Panc1 (cell line): ENCODE results near the gene CDKN2AIP. TPM values are rescaled to one million over a fixed set of nuclear protein-coding genes. Genes with fewer than 3 reads are reported as not detected.

Experiments
- ATAC-seq: fragments of 200-7000 bp; cut with Tn5 transposase; 2 replicates; pipeline ENCODE4 v1.9.1; 2020; ENCODE audit warnings: mild to moderate bottlenecking, moderate library complexity
- BruUV-seq: library from RNA; stranded (reverse); fragments of 400-500 nt; replicated peaks from 2 replicates; lab custom pipeline; 2021; lab: Mats Ljungman, UMichigan
- CTCF ChIA-PET: fragments of 300-600 bp; sonication (Branson Sonifier 250); formaldehyde crosslinking; loops from one replicate; lab custom pipeline; 2022; ENCODE audit warnings: antibody characterized with exemption; lab: Charles Lee
- POLR2A ChIA-PET: fragments of 300-600 bp; sonication (Branson Sonifier 250); formaldehyde crosslinking; loops from one replicate; lab custom pipeline; 2022; ENCODE audit warnings: antibody characterized with exemption; lab: Charles Lee
- DNase-seq: peaks from one replicate; pipeline ENCODE4 v3.0.0-alpha.2; 2010; ENCODE audit warnings: low read depth, low spot score
- H3K27ac ChIP-seq: 2 replicates; pipeline ENCODE4 v1.5.1; 2011; ENCODE audit warnings: mild to moderate bottlenecking, low read length, inconsistent platforms
- H3K27me3 ChIP-seq: fragments of 200-500 bp; sonication (Bioruptor generic); 2 replicates; pipeline ENCODE4 v1.6.0; 2014; ENCODE audit warnings: low read length, inconsistent platforms; ENCODE audit not compliant: control insufficient read depth, insufficient read depth
- H3K36me3 ChIP-seq: fragments of 200-500 bp; sonication (Bioruptor generic); 2 replicates; pipeline ENCODE4 v1.5.1; 2014; ENCODE audit warnings: inconsistent platforms, mild to moderate bottlenecking, low read length, moderate library complexity; ENCODE audit not compliant: control insufficient read depth, insufficient read depth
- H3K4me1 ChIP-seq: 2 replicates; pipeline ENCODE4 v1.5.1; 2011; ENCODE audit warnings: inconsistent platforms, mild to moderate bottlenecking, low read length, moderate library complexity; ENCODE audit not compliant: control insufficient read depth, insufficient read depth
- H3K4me3 ChIP-seq, 2 experiments: 2 replicates each; pipeline ENCODE4 v1.5.1; 2011 to 2012; ENCODE audit warnings: low read depth in 2 of 2, low read length in 2 of 2, mild to moderate bottlenecking in 2 of 2, inconsistent platforms in 1 of 2, moderate library complexity in 1 of 2
- H3K9me3 ChIP-seq: fragments of 200-500 bp; sonication (Bioruptor generic); 2 replicates; pipeline ENCODE4 v1.5.1; 2014; ENCODE audit warnings: low read depth, mild to moderate bottlenecking, inconsistent platforms, low read length, moderate library complexity; ENCODE audit not compliant: control insufficient read depth, insufficient read depth
- CTCF ChIP-seq: fragments of 450-650 bp; IDR thresholded peaks from 2 replicates; pipeline ENCODE4 v1.5.1; 2017; ENCODE audit warnings: mild to moderate bottlenecking
- POLR2AphosphoS5 ChIP-seq: IDR thresholded peaks from 2 replicates; pipeline ENCODE4 v1.6.1; 2012; ENCODE audit warnings: mild to moderate bottlenecking, low read depth, low read length, moderate library complexity
- REST ChIP-seq, 2 experiments: IDR thresholded peaks; 2 replicates each; pipeline ENCODE4 v1.6.1; 2011 to 2012; ENCODE audit warnings: low read depth in 2 of 2, control low read depth in 1 of 2, low read length in 1 of 2, mild to moderate bottlenecking in 1 of 2, moderate library complexity in 1 of 2; ENCODE audit not compliant: insufficient read depth in 1 of 2
- SIN3A ChIP-seq: IDR thresholded peaks from 2 replicates; pipeline ENCODE4 v1.6.1; 2012; ENCODE audit warnings: low read depth, mild to moderate bottlenecking, low read length, moderate library complexity, borderline replicate concordance; ENCODE audit not compliant: insufficient read depth
- TCF7L2 ChIP-seq: IDR thresholded peaks from 2 replicates; pipeline ENCODE4 v1.6.1; 2011; ENCODE audit warnings: mild to moderate bottlenecking, low read depth, low read length, inconsistent platforms
- in situ Hi-C: cut with HindIII; loops from 2 replicates; pipeline ENCODE4 v1.10.0; 2016; ENCODE audit warnings: low sequenced_read_pairs, low pct_unique_long_range_greater_than_20kb
- intact Hi-C: fragments of 100-400 bp; cut with micrococcal nuclease; formaldehyde crosslinking; loops from one replicate; pipeline ENCODE4 v1.10.0; 2022; ENCODE audit not compliant: unreplicated experiment
- total RNA-seq: library from RNA; stranded (reverse); gene quantifications from one replicate; pipeline ENCODE4 v1.2.1, GENCODE V29; 2021; ENCODE audit not compliant: unreplicated experiment

CDKN2AIP gene
- total RNA-seq, 1 experiment from 2014 or later: 21.1 TPM

DNA sequence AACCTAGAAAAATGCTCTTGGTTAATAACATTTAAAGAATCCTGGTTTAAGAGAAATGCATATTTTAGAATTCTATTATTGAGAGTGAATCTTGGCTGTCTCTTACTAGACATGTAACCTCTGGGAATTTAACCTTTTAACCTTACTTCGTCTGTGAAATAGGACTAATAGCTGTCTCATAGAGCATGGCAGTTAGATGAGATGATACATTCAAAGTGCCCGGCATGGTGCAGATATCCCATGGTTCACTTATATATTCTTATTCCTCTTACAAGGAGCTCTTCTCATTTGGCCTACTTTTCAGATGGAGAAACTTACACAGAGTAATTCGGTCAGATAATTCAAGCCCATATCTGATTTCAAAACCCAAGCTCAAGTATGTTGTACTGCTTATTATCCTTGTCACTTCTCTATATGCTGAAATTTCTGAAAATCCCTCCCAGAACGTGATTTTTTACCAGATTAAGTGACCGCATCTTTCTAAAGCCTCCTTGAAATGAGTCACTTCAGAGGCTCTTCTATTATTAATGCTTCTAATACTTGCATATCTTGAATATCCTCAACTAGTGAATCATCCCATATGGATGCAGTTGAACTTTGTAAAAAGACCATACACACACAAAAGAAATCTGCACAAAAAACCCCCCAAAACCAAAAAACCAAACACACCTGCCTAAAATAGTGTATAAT, 4.9 kb downstream of the CDKN2AIP start:
- ChIA-PET CTCF (no interaction called here), POLR2A (no interaction called here)
- Histone ChIP-seq H3K9me3 (no peaks in the 10 kb centered on the region), H3K4me1 (peaks cover 23% of the 10 kb centered on the region), H3K4me3 (no peak overlapping the region), H3K27me3 (no peaks in the 10 kb centered on the region), H3K27ac (no peak overlapping the region), H3K36me3 (peaks cover 35% of the 10 kb centered on the region)
- intact Hi-C loops: no loop called here
- ATAC-seq: no peak
- no peak for DNase-seq
- BruUV-seq: no TSS peak
- in situ Hi-C loops: no loop called here
- TF ChIP-seq REST (IDR thresholded peaks at IDR 0.05; ENCODE audit: insufficient read depth in 1 of 2, low read depth in 2 of 2, low read length in 1 of 2) (no peak), POLR2AphosphoS5 (no peak), SIN3A (no peak), CTCF (no peak), TCF7L2 (no peak)

- Histone ChIP-seq H3K4me1 (peaks cover 23% of the 10 kb centered on the region), H3K27ac (no peak overlapping the region), H3K36me3 (peaks cover 35% of the 10 kb centered on the region), H3K27me3 (no peaks in the 10 kb centered on the region), H3K9me3 (no peaks in the 10 kb centered on the region), H3K4me3 (no peak overlapping the region)
- no TSS peak for BruUV-seq
- POLR2A ChIA-PET: no interaction called here
- in situ Hi-C loops: no loop called here
- CTCF ChIA-PET: no interaction called here
- no peak for DNase-seq
- no peak for TF ChIP-seq POLR2AphosphoS5
- TF ChIP-seq CTCF: no peak
- no peak for TF ChIP-seq SIN3A
- no peak for TF ChIP-seq REST (IDR thresholded peaks at IDR 0.05; ENCODE audit: insufficient read depth in 1 of 2, low read depth in 2 of 2, low read length in 1 of 2)
- no peak for TF ChIP-seq TCF7L2
- intact Hi-C loops: no loop called here
- ATAC-seq: no peak
These were observed 5.7 kb downstream of the CDKN2AIP start for GRCh38 chr4:183450108-183450507.
